ENCODE results near the gene TRIM54. TPM values are rescaled to one million over a fixed set of nuclear protein-coding genes. Genes with fewer than 3 reads are reported as not detected.

TRIM54 gene
- total RNA-seq, 1 experiment from 2014 or later: 2.0 TPM

DNA sequence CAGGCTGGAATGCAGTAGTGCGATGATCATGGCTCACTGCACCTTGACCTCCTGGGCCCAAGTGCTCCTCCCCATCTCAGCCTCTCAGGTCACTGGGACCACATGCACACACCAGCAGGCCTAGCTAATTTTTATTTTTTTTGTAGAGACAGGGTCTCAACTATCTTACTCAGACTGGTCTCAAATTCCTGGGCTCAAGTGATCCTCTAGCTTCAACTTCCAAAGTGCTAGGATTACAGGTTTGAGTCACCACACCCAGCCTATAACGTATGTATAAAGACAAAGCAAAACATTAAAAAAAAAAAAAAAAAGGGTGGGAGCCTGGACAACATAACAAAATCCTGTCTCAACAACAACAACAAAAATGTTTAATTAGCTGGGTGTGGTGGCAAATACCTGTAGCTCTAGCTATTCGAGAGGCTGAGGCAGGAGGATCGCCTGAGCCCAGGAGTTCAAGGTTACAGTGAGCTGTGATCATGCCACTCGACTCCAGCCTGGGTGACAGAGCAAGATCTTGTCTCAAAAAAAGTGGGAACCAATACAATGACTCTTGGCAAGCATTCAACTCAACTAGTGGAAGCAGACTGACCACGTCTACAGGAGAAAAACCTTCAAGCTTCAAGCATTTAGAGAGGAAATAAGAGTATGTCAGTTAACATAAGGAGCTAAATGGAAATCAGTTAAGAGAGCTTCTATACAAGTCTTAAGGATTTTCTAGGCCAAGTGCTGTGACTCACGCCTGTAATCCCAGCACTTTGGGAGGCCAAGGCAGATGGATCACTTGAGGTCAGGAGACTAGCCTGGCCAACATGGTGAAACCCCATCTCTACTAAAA is 71.8 kb downstream of the TRIM54 start:
- ChIA-PET POLR2A (no interaction called here), CTCF (no interaction called here)

More for the DNA sequence above, 71.8 kb downstream of the TRIM54 start:
- H3K9ac ChIP-seq (ENCODE audit: low read length): no peak overlapping the region
- H3K4me2 ChIP-seq (ENCODE audit: low read length): peak overlapping the region; percentile 10; the same call in 1 of the 2 replicates
- intact Hi-C loops (cut with micrococcal nuclease): no loop called here
- DNase-seq (ENCODE audit: low read depth, low spot score): no peak
- H3K9me2 ChIP-seq (ENCODE audit: insufficient read depth): no peaks in the 10 kb centered on the region
- no peak for ATAC-seq
- H3K4me1 ChIP-seq (ENCODE audit: control insufficient read depth in 1 of 2, insufficient read depth in 2 of 2, low read length in 2 of 2): peaks cover 12 to 28% of the 10 kb centered on the region in 2 experiments
- no peak overlapping the region for H3K27ac ChIP-seq (ENCODE audit: low read depth, low read length)
- H3K27me3 ChIP-seq (ENCODE audit: insufficient read depth, low read length): no peaks in the 10 kb centered on the region
- H4K20me1 ChIP-seq (ENCODE audit: insufficient read depth): no peaks in the 10 kb centered on the region
- no peaks in the 10 kb centered on the region for H3K36me3 ChIP-seq (ENCODE audit: control insufficient read depth in 1 of 2, insufficient read depth in 2 of 2, low read length in 2 of 2)
- H3K79me2 ChIP-seq (ENCODE audit: insufficient read depth, low read length): peaks cover 92% of the 10 kb centered on the region
- no TSS peak for BruUV-seq (replicated peaks)
- H3K9me3 ChIP-seq (ENCODE audit: control insufficient read depth in 1 of 2, insufficient read depth in 1 of 2, low read depth in 1 of 2, low read length in 2 of 2): no peaks in the 10 kb centered on the region
- H2AFZ ChIP-seq (ENCODE audit: low read depth, low read length, poor library complexity, severe bottlenecking): no peak overlapping the region
- RAD21 ChIA-PET (ENCODE audit: low non-redundant PET in 1 of 2, low total read pairs in 2 of 2, uncharacterized antibody in 2 of 2, unreplicated experiment in 2 of 2): no interaction called here
- H3K4me3 ChIP-seq (replicated peaks in 1 of 2; ENCODE audit: low read depth in 1 of 2, low read length in 2 of 2): no peak overlapping the region
- TF ChIP-seq SRF (IDR thresholded peaks at IDR 0.05; ENCODE audit: low read depth): no peak
- TF ChIP-seq, protein P1, sequence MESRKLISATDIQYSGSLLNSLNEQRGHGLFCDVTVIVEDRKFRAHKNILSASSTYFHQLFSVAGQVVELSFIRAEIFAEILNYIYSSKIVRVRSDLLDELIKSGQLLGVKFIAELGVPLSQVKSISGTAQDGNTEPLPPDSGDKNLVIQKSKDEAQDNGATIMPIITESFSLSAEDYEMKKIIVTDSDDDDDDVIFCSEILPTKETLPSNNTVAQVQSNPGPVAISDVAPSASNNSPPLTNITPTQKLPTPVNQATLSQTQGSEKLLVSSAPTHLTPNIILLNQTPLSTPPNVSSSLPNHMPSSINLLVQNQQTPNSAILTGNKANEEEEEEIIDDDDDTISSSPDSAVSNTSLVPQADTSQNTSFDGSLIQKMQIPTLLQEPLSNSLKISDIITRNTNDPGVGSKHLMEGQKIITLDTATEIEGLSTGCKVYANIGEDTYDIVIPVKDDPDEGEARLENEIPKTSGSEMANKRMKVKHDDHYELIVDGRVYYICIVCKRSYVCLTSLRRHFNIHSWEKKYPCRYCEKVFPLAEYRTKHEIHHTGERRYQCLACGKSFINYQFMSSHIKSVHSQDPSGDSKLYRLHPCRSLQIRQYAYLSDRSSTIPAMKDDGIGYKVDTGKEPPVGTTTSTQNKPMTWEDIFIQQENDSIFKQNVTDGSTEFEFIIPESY (IDR thresholded peaks at IDR 0.05; ENCODE audit: extremely low read depth, insufficient replicate concordance, low read length): no peak
- TF ChIP-seq POLR2AphosphoS5 (IDR thresholded peaks at IDR 0.05; ENCODE audit: low read depth, low read length): no peak
- TF ChIP-seq SP1 (IDR thresholded peaks at IDR 0.05; ENCODE audit: low read depth): no peak
- TF ChIP-seq ELF1 (IDR thresholded peaks at IDR 0.05; ENCODE audit: borderline replicate concordance, low read depth): no peak
- no peak for TF ChIP-seq EGR1 (IDR thresholded peaks at IDR 0.05; ENCODE audit: low read depth)
- TF ChIP-seq, protein P2, sequence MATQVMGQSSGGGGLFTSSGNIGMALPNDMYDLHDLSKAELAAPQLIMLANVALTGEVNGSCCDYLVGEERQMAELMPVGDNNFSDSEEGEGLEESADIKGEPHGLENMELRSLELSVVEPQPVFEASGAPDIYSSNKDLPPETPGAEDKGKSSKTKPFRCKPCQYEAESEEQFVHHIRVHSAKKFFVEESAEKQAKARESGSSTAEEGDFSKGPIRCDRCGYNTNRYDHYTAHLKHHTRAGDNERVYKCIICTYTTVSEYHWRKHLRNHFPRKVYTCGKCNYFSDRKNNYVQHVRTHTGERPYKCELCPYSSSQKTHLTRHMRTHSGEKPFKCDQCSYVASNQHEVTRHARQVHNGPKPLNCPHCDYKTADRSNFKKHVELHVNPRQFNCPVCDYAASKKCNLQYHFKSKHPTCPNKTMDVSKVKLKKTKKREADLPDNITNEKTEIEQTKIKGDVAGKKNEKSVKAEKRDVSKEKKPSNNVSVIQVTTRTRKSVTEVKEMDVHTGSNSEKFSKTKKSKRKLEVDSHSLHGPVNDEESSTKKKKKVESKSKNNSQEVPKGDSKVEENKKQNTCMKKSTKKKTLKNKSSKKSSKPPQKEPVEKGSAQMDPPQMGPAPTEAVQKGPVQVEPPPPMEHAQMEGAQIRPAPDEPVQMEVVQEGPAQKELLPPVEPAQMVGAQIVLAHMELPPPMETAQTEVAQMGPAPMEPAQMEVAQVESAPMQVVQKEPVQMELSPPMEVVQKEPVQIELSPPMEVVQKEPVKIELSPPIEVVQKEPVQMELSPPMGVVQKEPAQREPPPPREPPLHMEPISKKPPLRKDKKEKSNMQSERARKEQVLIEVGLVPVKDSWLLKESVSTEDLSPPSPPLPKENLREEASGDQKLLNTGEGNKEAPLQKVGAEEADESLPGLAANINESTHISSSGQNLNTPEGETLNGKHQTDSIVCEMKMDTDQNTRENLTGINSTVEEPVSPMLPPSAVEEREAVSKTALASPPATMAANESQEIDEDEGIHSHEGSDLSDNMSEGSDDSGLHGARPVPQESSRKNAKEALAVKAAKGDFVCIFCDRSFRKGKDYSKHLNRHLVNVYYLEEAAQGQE (IDR thresholded peaks at IDR 0.05; ENCODE audit: low read depth): no peak
- TF ChIP-seq, protein P3, sequence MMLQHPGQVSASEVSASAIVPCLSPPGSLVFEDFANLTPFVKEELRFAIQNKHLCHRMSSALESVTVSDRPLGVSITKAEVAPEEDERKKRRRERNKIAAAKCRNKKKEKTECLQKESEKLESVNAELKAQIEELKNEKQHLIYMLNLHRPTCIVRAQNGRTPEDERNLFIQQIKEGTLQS (IDR thresholded peaks at IDR 0.05): no peak
- no peak for TF ChIP-seq EZH2phosphoT487 (IDR thresholded peaks at IDR 0.05; ENCODE audit: borderline replicate concordance)
- TF ChIP-seq RAD21 (IDR thresholded peaks at IDR 0.05; ENCODE audit: low read depth): no peak
- no peak for TF ChIP-seq EZH2 (IDR thresholded peaks at IDR 0.05)
- no peak for TF ChIP-seq JUND (IDR thresholded peaks at IDR 0.05)
- TF ChIP-seq, protein P4, sequence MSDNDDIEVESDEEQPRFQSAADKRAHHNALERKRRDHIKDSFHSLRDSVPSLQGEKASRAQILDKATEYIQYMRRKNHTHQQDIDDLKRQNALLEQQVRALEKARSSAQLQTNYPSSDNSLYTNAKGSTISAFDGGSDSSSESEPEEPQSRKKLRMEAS (IDR thresholded peaks at IDR 0.05): no peak
- TF ChIP-seq POLR2A (IDR thresholded peaks at IDR 0.05; ENCODE audit: borderline replicate concordance, extremely low read depth, insufficient read depth, insufficient read length): no peak
- no peak for TF ChIP-seq TCF7L2 (IDR thresholded peaks at IDR 0.05; ENCODE audit: borderline replicate concordance, extremely low read depth, insufficient read depth, insufficient read length)

Data from HCT116 (cell line).